Effector memory CD4-positive, alpha-beta T cell (primary cell): ENCODE measurements around the gene ANKRD39.
"Not testable (repeated sequence)": the region's sequence is repeated elsewhere in the genome, so short reads cannot be mapped to it uniquely, and the experiment has no call there.

ENCODE experiments used
- DNase-seq, 3 donors: peaks; one replicate each; pipeline ENCODE4 v3.0.0-alpha.2; 2020
- H3K27ac ChIP-seq: 2 replicates; pipeline ENCODE4 v1.7.0; 2013; ENCODE audit warnings: mild to moderate bottlenecking, low read length, moderate library complexity; ENCODE audit not compliant: insufficient read depth, poor library complexity, severe bottlenecking
- H3K27me3 ChIP-seq: replicated peaks from 2 replicates; pipeline ENCODE4 v1.7.0; 2013; ENCODE audit warnings: mild to moderate bottlenecking, low read length; ENCODE audit not compliant: insufficient read depth, control insufficient read depth, poor library complexity, severe bottlenecking
- H3K36me3 ChIP-seq: 2 replicates; pipeline ENCODE4 v1.7.0; 2013; ENCODE audit warnings: mild to moderate bottlenecking, low read length, moderate library complexity; ENCODE audit not compliant: control insufficient read depth, insufficient read depth
- H3K4me1 ChIP-seq: 2 replicates; pipeline ENCODE4 v1.7.0; 2013; ENCODE audit warnings: low read length, mild to moderate bottlenecking; ENCODE audit not compliant: control insufficient read depth, insufficient read depth, poor library complexity, severe bottlenecking
- H3K4me3 ChIP-seq: 2 replicates; pipeline ENCODE4 v1.7.0; 2013; ENCODE audit warnings: low read length, low read depth, mild to moderate bottlenecking; ENCODE audit not compliant: insufficient read depth, poor library complexity, severe bottlenecking
- H3K9me3 ChIP-seq: 2 replicates; pipeline ENCODE4 v1.7.0; 2013; ENCODE audit warnings: mild to moderate bottlenecking, low read length, moderate library complexity; ENCODE audit not compliant: control insufficient read depth

ANKRD39 gene

GRCh38 chr2:96895746-96896651, 38.2 kb upstream of the ANKRD39 start:
- DNase-seq = no peak

DNA sequence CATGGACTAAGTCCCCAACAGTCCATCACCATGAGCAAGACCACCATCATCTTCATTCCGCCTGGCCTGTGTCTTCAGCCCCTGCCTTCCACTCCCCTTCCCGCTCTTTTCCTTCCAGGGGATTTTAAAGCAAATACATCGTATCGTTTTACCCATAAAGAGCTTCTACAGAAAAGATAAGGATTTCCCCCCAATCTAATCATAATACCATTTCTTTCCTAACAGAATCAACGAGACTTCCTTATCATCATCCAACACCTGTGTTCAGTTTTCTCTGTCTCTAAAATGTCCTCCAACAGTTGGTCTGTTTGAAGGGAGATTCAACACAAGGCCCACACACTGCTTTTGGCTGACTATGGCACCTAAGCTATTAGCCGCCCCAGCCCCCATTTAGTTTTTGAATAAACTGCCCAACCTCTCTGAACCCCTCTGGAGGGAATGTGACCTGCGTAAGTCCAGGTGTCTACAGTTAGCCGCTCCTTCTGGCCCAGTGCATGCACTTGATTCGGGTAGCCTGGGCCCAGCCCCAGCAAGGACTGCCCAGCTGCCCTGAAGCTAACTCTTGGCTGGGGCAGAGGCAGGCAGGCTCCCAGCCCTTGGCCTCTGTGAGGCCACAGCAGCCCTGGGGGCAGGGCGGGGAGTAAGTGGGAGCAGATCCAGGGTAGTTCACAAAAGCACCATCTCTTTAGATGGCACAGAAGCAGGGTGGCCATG, 37.4 kb upstream of the ANKRD39 start:
- Histone ChIP-seq H3K27me3 (no peaks in the 10 kb centered on the region), H3K9me3 (no peaks in the 10 kb centered on the region), H3K4me3 (no peak overlapping the region), H3K36me3 (no peaks in the 10 kb centered on the region), H3K4me1 (peaks cover 37% of the 10 kb centered on the region), H3K27ac (no peak overlapping the region)
- no peak for DNase-seq

More at GRCh38 chr2:96895746-96896651, 38.2 kb upstream of the ANKRD39 start:
- Histone ChIP-seq H3K27me3 (no peaks in the 10 kb centered on the region), H3K4me1 (peaks cover 34% of the 10 kb centered on the region), H3K9me3 (no peaks in the 10 kb centered on the region), H3K36me3 (no peaks in the 10 kb centered on the region), H3K27ac (no peak overlapping the region), H3K4me3 (no peak overlapping the region)

DNA sequence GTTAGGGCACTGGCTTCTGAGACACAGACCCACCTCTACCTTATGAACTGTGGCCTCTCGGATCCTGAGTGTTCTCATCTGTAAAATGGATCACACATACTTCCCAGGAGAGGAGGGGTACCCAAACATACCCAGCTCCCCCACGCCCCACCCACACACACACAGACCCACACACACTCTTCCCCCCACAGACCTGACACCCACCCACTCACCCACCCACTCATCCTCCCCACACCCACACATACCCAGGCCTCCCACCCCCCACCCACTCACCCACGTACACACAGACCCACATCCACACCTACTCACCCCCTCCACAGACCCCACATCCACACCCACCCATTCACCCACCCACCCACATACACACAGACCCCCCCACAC, 36.3 kb upstream of the ANKRD39 start:
- Histone ChIP-seq H3K27me3 (no peaks in the 10 kb centered on the region), H3K27ac (no peak overlapping the region), H3K4me3 (no peak overlapping the region), H3K4me1 (peaks cover 37% of the 10 kb centered on the region), H3K9me3 (no peaks in the 10 kb centered on the region), H3K36me3 (no peaks in the 10 kb centered on the region)
- DNase-seq = no peak

DNA sequence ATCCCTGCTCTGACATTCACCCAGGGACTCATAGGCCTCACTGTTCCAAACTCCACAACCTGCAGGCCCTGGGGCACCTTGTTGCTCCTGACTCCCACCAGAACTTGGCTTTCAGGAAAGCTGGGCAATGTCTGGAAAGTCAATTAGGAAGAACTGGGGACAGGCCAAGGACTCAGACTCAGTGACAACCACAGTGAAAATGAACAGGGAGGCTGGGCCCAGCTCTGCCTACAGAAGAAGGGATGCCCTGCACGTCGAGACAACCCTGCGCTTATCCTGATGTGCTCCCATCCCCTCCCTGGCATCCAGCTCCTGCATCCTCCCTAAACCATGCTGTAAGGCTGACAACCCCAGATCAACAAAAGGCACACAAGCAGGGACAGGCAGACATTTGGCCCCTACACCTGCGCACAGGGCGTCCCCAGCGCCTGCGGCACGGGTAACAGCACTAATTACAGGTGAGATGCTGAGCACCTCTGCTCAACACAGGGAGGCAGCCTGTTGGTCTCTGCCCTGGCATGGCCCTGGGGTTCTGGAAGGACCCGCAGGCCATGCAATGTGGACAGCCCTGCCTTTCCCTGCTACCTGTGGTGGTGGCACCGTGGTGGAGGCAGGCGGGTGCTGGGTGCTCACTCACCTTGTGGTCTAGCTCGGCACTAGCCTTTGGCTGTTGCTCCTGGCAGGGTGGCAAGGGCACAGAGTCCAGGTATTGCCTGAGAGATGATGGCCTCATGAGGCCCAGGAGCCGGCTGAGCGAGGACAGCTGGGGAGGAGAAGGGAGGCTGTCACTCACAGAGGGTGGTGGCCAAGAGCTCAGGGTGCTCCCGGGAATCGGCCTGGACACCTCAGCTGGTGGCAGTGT, 35.7 kb upstream of the ANKRD39 start:
- Histone ChIP-seq H3K36me3 (no peaks in the 10 kb centered on the region), H3K27ac (no peak overlapping the region), H3K4me3 (no peak overlapping the region), H3K9me3 (no peaks in the 10 kb centered on the region), H3K4me1 (peaks cover 37% of the 10 kb centered on the region), H3K27me3 (no peaks in the 10 kb centered on the region)
- no peak for DNase-seq

- H3K4me1 ChIP-seq = peaks cover 38% of the 10 kb centered on the region
- no peak overlapping the region for H3K4me3 ChIP-seq
These were observed 33.9 kb upstream of the ANKRD39 start for GRCh38 chr2:96891591-96892333.

GRCh38 chr2:96890726-96891385, 33.0 kb upstream of the ANKRD39 start:
- Histone ChIP-seq H3K27me3 (no peaks in the 10 kb centered on the region), H3K4me1 (peaks cover 30% of the 10 kb centered on the region)

More at GRCh38 chr2:96891591-96892333, 33.9 kb upstream of the ANKRD39 start:
- no peak for DNase-seq
- H3K36me3 ChIP-seq = no peaks in the 10 kb centered on the region
- H3K27me3 ChIP-seq = no peaks in the 10 kb centered on the region
- H3K27ac ChIP-seq = no peak overlapping the region
- H3K9me3 ChIP-seq = no peaks in the 10 kb centered on the region

DNA sequence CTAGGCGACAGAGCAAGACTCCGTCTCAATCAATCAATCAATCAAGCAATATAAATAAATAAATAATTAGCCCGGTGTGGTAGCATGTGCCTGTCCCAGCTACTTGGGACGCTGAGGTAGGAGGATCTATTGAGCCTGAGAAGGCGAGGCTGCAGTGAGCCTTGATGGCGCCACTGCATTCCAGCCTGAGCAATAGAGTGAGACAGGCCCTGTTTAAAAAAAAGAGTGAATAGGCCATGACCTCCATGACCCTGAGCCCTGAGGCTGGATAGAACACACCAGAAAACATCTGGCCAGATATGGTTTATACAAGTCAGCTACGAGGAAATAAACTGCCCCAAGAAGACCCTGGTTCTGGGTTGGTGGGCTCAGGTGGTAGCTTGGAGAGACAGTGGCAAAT, 32.4 kb upstream of the ANKRD39 start:
- no peak for DNase-seq
- H3K36me3 ChIP-seq = no peaks in the 10 kb centered on the region
- H3K27me3 ChIP-seq = no peaks in the 10 kb centered on the region
- H3K27ac ChIP-seq = no peak overlapping the region
- H3K4me1 ChIP-seq = peaks cover 24% of the 10 kb centered on the region
- no peak overlapping the region for H3K4me3 ChIP-seq
- H3K9me3 ChIP-seq = no peaks in the 10 kb centered on the region

More at GRCh38 chr2:96890726-96891385, 33.0 kb upstream of the ANKRD39 start:
- Histone ChIP-seq H3K4me3 (no peak overlapping the region), H3K36me3 (no peaks in the 10 kb centered on the region), H3K9me3 (no peaks in the 10 kb centered on the region), H3K27ac (no peak overlapping the region)
- DNase-seq = no peak

DNA sequence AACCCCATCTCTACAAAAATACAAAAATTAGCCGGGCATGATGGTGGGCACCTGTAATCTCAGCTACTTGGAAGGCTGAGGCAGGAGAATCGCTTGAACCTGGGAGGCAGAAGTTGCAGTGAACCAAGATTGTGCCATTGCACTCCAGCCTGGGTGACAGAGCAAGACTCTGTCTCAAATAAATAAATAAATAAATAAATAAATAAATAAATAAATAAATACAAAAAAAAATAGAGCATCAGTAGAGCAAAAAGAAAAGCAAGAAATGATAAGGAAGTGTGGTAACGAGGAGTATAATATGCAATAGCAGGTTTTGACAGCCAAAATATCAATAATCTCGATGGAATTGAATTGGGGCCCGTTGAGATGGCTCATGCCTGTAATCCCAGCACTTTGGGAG, 31.7 kb upstream of the ANKRD39 start:
- not testable (repeated sequence) for DNase-seq, H3K9me3 ChIP-seq, H3K27ac ChIP-seq, H3K27me3 ChIP-seq, H3K4me3 ChIP-seq, H3K36me3 ChIP-seq
- peaks cover 22% of the 10 kb centered on the region for H3K4me1 ChIP-seq
